GM11168 (cell line): ENCODE data around the gene ADAMTS15.

Experiments used
- in situ Hi-C: fragments of 300-500 bp; cut with MboI; formaldehyde crosslinking; loops from one replicate; pipeline ENCODE4 v1.12.0; 2022; ENCODE audit warnings: low sequenced_read_pairs; ENCODE audit not compliant: unreplicated experiment

Gene ADAMTS15

GRCh38 chr11:130452940-130453339 is 4.5 kb downstream of the ADAMTS15 start:
- in situ Hi-C loops, result no loop called here

DNA sequence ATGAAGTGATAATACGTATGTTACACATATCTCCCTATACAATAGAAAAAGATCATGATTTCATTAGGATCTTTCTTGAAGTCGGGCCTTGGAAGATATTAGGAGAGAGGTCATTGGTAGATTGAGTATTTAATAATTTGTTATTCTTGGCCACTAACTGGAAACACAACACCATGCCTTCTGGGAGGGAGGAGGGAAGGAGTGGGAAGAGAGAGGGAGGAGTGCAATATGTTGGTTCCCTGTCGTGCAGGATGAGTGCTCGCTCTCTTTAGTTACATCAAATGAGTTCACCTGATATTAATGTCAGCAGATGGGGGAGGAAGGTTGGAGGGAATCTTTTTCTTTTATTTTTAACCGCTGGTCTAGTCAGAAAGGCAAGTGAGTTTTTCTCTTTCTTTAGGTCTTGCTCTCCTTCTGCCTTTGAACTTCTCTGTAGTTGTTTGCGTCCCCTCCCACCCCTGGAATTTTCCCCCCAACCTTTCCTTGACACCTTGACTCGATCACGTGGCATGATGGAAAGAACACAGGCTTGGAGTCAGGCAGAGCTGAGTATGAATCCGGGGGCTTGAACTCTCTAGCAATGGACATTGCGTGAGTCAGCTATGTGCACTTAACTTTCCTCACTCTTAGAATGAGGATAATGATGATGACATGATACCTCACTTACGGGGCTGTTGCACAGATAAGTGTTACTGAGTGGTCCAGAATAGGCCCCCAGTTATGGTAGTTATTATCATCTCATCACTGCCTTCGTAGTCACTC is 6.2 kb downstream of the ADAMTS15 start:
- in situ Hi-C loops, result no loop called here

- in situ Hi-C loops, result no loop called here
Observed at GRCh38 chr11:130455483-130456127, 7.2 kb downstream of the ADAMTS15 start.

DNA sequence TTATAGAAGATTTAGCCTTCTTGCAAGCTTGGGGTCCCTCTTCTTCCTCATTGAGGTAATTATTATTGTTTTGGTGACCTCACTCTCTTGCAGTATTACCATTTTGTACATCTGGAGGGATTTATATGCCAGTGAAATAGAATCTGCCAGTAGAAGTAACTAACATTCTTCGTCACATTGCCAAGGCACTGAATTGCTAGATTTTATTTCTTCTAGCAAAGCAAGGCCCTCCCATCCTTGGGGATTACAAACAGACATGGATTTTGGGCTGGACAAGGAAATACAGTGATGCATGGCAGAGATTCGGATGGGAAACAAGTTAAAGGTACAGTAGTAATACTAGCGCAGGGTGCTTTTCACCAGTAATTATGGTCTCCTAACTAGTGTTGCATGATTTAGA is 7.8 kb downstream of the ADAMTS15 start:
- in situ Hi-C loops, result no loop called here

- in situ Hi-C loops, result no loop called here
Observed at GRCh38 chr11:130457623-130458409, 9.4 kb downstream of the ADAMTS15 start.

GRCh38 chr11:130458410-130458729 is 9.9 kb downstream of the ADAMTS15 start:
- in situ Hi-C loops, result no loop called here

DNA sequence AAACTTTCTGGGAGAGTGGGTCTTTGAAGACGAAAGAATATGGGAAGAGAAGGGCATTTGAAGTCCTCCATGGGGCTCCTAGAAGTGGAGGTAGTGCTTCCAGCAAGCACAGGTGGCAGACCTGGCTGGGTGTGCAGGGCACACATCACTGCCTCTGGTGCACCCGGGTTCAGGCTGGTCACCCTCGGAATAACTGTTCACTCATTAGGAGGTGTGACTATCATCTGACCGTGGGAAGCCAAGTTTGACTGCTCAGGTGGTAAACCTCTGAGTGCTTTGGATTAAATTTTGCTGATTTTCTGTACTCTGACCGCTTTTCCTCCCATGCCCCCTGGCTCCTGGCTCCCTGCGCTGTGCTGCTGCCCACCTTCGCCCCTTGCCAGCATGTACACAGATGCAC is 11.1 kb downstream of the ADAMTS15 start:
- in situ Hi-C loops, result no loop called here

DNA sequence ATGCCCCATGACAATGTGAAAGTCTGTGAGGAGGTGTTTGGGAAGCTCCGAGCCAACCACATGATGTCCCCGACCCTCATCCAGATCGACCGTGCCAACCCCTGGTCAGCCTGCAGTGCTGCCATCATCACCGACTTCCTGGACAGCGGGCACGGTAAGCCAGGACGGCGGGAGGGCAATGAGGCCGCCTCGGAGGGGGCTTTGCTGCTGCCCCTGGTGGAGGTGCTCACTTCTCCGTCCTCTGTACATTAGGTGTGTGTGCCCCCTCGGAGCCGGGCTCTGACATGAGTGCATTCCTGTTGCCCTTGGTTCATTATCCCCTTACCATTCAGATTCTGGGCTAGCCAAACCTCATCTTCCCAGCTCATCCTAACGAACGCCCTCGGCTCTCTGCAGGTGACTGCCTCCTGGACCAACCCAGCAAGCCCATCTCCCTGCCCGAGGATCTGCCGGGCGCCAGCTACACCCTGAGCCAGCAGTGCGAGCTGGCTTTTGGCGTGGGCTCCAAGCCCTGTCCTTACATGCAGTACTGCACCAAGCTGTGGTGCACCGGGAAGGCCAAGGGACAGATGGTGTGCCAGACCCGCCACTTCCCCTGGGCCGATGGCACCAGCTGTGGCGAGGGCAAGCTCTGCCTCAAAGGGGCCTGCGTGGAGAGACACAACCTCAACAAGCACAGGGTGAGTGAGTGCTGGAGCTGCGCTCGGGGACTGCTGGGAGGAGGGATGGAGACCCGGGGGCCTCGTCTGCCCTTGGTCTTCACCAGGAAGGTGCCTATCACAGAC is 13.8 kb downstream of the ADAMTS15 start:
- in situ Hi-C loops, result no loop called here

DNA sequence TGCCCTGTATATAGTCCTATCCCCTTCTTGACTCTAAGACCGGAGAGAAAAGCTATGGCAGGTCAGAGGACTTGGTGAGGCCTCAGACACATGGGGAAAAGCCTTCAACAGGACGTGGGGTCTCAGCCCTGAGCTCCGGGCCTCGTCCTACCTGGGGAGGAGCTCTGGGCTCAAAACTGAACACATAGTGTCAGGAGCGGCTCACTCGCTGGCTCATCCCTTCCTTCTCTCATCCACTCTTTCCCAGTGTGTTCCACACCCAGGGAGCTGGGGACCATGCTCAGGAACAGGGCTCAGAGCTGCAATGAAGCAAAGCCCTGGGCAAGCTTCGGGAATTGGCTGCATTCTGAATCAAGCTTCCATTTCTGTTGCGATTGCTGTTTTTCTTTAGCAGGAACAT is 14.5 kb downstream of the ADAMTS15 start:
- in situ Hi-C loops, result no loop called here

DNA sequence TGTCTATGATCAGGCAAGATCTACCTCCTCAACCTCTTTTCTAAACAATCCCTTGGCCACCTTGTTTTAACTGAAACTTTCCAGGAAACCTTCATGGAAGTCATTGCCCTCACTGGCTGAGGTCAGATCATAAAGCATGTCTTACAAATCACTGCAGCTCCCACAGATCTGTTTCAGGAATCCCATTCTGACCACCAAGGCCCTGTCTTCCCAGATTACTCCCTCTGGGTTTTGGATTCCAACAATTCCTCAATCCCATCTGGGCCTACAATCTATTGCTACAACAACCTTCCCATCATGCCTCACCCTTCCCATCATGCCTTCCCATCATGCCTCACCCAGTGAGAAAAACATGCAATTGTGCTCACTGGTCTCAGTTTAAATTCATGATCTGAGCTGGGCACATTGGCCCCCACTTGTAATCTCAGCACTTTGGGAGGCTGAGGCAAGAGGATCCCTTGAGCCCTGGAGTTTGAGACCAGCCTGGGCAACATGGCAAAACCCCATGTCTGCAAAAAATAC is 15.9 kb downstream of the ADAMTS15 start:
- in situ Hi-C loops, result no loop called here

DNA sequence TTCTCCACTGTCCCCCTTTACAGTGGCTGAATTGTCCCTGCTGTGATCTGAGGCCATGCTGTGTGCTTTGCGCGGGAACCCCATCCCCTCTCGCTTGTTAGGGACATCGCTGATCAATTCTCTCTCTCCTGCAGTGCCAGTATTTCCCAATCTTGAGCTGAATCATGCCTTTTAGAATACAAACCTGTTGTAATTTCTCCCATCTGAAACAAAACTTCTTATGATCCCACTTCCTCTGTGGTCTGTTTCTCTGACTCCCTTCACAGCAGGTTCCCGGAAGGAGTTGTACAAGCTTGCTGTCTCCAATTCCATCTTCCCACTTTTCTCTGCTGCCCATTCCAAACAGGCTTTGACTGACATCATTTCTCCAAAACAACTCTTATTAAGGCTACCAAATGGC is 16.8 kb downstream of the ADAMTS15 start:
- in situ Hi-C loops, result no loop called here

DNA sequence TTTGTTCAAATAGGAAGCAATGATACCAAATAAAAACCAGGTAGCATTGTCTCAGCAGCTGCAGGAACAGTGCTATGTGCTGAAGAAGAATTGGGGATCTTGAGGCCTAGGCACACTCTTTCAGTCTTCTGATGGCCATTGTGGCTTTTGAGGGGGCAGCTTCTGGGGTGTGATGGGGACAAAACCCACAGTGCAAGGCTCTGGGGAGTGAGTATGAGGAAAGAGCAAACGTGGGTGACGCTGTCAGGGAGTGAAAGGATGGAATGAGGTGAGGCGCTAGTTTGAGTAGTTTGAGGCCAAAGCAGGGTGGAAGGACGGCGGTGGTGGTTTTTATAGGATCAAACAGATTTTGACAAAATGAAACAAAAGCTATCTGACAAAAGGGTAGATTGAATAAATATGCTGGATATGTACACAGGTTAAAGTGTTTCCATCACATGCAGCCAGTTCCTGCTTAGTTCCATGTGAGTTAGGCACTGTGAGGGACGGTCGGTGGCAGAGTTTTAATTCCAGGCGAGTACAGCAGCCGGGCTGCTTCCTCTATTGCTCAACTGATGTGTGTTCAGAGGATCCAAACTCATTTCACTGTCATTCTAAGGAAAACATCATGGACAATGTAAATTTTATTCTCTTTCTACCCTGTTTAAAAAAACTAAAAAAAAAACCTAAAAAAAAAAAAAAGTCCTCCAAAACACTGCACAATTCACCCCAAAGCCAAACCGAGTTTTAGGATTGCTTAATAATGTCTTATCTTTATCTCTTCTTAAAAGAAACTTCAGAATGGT is 18.9 kb downstream of the ADAMTS15 start:
- in situ Hi-C loops, result no loop called here

DNA sequence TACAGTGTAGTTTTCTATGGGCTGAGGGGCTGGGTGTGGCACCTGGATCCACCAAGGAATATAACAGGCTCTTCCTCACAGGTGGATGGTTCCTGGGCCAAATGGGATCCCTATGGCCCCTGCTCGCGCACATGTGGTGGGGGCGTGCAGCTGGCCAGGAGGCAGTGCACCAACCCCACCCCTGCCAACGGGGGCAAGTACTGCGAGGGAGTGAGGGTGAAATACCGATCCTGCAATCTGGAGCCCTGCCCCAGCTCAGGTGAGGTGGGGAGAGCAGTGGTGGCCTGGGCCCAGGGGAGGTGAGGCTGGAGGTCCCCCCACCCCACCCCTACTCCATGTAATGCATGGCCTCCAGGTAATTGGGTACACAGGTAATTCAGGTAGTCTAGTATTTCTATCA is 20.7 kb downstream of the ADAMTS15 start:
- in situ Hi-C loops, result no loop called here

- in situ Hi-C loops, result no loop called here
Observed at GRCh38 chr11:130470832-130471706, 22.6 kb downstream of the ADAMTS15 start.

DNA sequence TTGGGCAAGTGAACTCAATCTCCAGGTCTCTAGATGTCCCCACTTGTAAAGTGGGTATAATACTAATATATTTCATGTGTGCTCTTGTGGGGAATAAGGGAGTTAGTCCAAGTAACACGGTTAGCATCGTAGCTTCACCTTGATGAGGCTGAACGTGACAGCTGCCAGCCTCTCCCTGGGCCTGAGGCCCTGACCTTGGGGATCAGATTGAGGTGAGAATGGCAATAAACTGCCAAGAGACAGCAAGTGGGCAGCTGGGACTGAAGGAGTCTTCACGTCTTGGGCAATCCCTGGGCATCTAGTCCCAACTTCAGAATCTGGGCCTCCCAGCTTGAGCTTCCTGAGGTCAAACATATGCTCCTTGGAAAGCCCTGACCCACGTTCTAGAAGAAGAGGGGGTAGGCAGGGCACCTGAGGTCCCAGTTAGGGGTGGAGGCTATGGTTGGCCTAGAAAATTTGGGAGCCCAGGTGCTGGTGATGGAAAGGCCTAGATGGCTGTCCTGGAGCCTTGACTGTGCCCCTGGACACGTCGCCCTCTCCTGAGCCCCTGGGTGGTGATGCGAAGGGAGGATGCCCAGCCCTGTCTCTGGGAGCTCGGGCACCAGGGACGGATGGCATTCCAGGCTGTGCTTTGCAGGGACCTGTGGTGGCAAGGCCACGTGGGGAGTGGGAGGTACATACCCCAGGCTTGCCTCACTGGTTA is 23.4 kb downstream of the ADAMTS15 start:
- in situ Hi-C loops, result no loop called here

DNA sequence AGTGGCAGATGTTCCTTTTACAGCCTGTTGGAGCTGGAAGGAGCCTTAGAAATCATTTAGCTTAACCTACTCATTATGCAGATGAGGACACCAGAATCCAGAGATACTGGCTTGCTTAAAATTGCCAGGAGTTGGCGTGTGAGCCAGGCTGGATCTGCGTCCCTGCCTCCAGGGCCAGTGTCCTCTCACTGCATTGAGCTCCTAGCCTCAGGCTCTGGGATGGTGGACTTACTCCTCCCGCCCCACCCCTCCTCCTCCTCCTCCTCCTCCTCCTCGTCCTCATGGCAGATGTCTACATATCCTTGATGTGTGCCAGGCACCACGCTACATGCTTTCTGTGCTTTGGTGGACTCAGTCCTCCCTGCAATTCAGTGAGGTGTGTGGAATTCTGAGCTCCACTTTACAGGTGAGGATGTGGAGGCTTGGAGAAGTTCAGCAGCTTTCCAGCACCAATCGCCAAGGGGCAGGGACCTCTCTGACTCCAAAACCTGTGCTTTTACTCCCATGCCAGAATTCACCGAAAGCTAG is 24.1 kb downstream of the ADAMTS15 start:
- in situ Hi-C loops, result no loop called here

DNA sequence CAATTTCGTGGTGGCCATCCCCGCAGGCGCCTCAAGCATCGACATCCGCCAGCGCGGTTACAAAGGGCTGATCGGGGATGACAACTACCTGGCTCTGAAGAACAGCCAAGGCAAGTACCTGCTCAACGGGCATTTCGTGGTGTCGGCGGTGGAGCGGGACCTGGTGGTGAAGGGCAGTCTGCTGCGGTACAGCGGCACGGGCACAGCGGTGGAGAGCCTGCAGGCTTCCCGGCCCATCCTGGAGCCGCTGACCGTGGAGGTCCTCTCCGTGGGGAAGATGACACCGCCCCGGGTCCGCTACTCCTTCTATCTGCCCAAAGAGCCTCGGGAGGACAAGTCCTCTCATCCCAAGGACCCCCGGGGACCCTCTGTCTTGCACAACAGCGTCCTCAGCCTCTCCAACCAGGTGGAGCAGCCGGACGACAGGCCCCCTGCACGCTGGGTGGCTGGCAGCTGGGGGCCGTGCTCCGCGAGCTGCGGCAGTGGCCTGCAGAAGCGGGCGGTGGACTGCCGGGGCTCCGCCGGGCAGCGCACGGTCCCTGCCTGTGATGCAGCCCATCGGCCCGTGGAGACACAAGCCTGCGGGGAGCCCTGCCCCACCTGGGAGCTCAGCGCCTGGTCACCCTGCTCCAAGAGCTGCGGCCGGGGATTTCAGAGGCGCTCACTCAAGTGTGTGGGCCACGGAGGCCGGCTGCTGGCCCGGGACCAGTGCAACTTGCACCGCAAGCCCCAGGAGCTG is 24.8 kb downstream of the ADAMTS15 start:
- in situ Hi-C loops, result no loop called here
